Testis (tissue), 3 donors: ENCODE results near the gene STK40. TPM values are rescaled to one million over a fixed set of nuclear protein-coding genes. Genes with fewer than 3 reads are reported as not detected.
A peak's percentile ranks its signal among the peaks of the same experiment; 100 is the strongest.

Source experiments
- DNase-seq: peaks from one replicate; pipeline ENCODE4 v3.0.0-alpha.2; 2019
- H3K27ac ChIP-seq, 2 donors: fragments of 200-600 bp; sonication (generic); one replicate each; pipeline ENCODE4 v1.5.1; 2019
- H3K27me3 ChIP-seq: fragments of 200-600 bp; sonication (generic); one replicate; pipeline ENCODE4 v1.5.1; 2019
- H3K36me3 ChIP-seq: fragments of 200-600 bp; sonication (generic); one replicate; pipeline ENCODE4 v1.5.1; 2017; ENCODE audit warnings: low read depth; ENCODE audit errors: missing control alignments
- H3K4me1 ChIP-seq: fragments of 200-600 bp; sonication (generic); one replicate; pipeline ENCODE4 v1.5.1; 2019
- H3K4me3 ChIP-seq, 2 donors: fragments of 200-600 bp; sonication (generic); one replicate each; pipeline ENCODE4 v1.5.1; 2017 to 2019
- H3K9me3 ChIP-seq: fragments of 200-600 bp; sonication (generic); one replicate; pipeline ENCODE4 v1.5.1; 2017
- POLR2A ChIP-seq: fragments of 450-650 bp; IDR thresholded peaks from one replicate; pipeline ENCODE4 v1.6.1; 2017; ENCODE audit warnings: antibody characterized with exemption, mild to moderate bottlenecking, moderate library complexity
- WGBS, 2 donors: methylation state at CpG; one replicate each; pipeline ENCODE4 v1.1.5; 2018; 5-methylcytosine and 5-hydroxymethylcytosine counted together
- intact Hi-C: fragments of 100-400 bp; cut with DNase I; formaldehyde crosslinking; loops from one replicate; pipeline ENCODE4 v1.15.1; 2023; ENCODE audit warnings: low total_unique reads
- polyA plus RNA-seq: library from polyadenylated mRNA; stranded (reverse); fragments of 350-450 nt; fragmentation: Illumina TruSeq; extraction: RNeasy Lipid Tissue Mini Kit (QIAGEN cat#74804); gene quantifications from one replicate; pipeline ENCODE4 v1.2.3, GENCODE V29; 2014; ENCODE audit warnings: low read depth, low replicate concordance; ENCODE audit not compliant: insufficient read depth
- total RNA-seq, 2 donors: library from RNA; depleted of rRNA; stranded (reverse); fragments of >200 nt; gene quantifications; one replicate each; pipeline ENCODE4 v1.2.3, GENCODE V29; 2016
- TF ChIP-seq, protein P1 (sequence below), 3 experiments: fragments of 450-650 bp in 2 of 3; fragments of 200-600 bp in 1 of 3; sonication (generic) in 1 of 3; IDR thresholded peaks; one replicate each; pipeline ENCODE4 v1.5.1; 2016 to 2019; ENCODE audit warnings: antibody characterized with exemption in 3 of 3, mild to moderate bottlenecking in 2 of 3, moderate library complexity in 1 of 3

The STK40 gene
- total and polyA plus RNA-seq, 3 donors from 2014 or later = 126 to 159 (median 140) TPM

DNA sequence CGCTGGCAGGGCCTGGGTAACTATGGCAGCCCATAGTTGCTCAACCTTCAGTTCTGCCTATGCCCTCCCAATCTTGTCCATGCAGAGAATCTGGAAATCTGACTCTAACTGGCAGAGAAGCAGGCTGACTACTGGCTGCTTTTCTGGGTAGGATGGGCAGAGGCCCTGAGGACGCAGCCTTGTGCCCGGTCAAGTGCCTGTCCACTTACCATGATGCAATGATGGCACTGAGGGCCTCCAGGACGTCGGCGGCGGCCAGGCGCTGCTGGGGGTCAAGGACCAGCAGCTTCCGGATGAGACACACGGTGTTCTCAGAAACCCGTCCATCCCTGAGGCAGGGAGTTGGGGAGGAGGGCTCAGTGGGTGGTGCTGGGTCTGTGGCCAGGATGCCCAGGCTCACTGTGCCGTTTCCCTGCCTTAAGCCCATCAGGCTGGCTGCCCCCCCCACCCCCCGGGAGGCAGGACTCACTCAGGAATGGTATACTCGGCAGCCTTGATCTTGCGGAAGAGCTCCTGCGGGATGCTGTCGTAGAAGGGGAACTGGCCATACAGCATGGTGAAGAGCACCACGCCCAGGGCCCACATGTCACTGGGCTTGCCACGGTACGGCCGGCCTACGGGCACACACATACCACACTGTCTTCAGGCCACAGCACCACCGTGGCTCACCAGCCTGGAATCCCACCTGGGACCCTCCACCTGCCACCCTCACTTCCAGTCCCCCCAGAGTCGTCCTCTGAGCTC is 41.9 kb downstream of the STK40 start:
- Histone ChIP-seq H3K27me3 (no peaks in the 10 kb centered on the region), H3K9me3 (no peaks in the 10 kb centered on the region), H3K4me3 (no peak overlapping the region), H3K27ac (no peak overlapping the region), H3K36me3 (no peaks in the 10 kb centered on the region), H3K4me1 (peaks cover 22% of the 10 kb centered on the region)
- intact Hi-C loops = no loop called here
- WGBS, 2 donors = 83 to 90% methylated on average over 20 to 22 of the region's 24 CpGs
- TF ChIP-seq, protein P1, sequence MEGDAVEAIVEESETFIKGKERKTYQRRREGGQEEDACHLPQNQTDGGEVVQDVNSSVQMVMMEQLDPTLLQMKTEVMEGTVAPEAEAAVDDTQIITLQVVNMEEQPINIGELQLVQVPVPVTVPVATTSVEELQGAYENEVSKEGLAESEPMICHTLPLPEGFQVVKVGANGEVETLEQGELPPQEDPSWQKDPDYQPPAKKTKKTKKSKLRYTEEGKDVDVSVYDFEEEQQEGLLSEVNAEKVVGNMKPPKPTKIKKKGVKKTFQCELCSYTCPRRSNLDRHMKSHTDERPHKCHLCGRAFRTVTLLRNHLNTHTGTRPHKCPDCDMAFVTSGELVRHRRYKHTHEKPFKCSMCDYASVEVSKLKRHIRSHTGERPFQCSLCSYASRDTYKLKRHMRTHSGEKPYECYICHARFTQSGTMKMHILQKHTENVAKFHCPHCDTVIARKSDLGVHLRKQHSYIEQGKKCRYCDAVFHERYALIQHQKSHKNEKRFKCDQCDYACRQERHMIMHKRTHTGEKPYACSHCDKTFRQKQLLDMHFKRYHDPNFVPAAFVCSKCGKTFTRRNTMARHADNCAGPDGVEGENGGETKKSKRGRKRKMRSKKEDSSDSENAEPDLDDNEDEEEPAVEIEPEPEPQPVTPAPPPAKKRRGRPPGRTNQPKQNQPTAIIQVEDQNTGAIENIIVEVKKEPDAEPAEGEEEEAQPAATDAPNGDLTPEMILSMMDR (IDR thresholded peaks at IDR 0.05) = no peak
- no peak for TF ChIP-seq POLR2A
- no peak for DNase-seq

DNA sequence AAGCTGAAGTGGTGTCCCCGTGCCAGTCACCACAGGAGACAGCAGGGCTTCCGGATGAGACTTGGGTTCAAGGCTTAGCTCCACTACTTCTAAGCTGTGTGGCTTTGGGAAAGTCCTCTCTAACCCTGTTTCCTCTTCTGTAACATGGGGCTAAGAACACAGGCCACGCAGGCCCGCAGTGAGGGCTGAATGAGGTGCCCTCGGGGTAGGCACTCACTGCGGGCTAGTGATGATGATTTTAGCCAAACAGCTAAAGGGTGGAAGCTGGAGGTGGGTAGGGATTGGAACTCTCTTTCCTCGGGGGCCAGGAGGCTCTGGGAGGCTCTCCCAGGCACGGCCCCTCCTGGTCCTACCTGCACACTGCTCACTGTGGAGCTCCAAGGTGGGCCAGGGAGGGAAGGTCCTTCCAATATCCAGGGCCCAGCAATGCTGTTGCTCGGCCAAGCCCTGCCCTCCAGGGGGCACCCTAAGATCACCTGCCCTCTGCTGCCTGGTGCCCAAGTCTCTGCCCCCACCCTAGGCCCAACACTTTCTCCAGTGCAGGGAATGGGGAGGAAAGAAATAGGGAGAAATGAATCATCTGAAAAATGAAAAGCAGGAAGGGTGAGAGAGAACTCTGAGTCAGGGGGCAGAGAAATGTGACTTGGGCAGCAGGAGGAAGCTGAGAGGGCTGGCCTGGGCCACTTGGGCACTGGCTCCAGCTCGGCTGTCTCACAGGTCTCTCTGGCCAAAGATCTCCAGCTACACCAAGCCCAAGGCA is 43.1 kb downstream of the STK40 start:
- Histone ChIP-seq H3K27me3 (no peaks in the 10 kb centered on the region), H3K9me3 (no peaks in the 10 kb centered on the region), H3K4me3 (no peak overlapping the region), H3K4me1 (peaks cover 22% of the 10 kb centered on the region), H3K36me3 (no peaks in the 10 kb centered on the region), H3K27ac (peak overlapping the region; percentile 41 to 55)
- no peak for TF ChIP-seq POLR2A
- TF ChIP-seq, protein P1 (IDR thresholded peaks at IDR 0.05) = peak; percentile 20 to 46 (median 40)
- peak; percentile 66 for DNase-seq
- WGBS, 2 donors = 78 to 80% methylated on average over 9 to 10 of the region's 10 CpGs
- intact Hi-C loops = no loop called here

- peak; percentile 61 for DNase-seq
- no peaks in the 10 kb centered on the region for H3K27me3 ChIP-seq
- TF ChIP-seq, protein P1 (IDR thresholded peaks at IDR 0.05) = no peak
- TF ChIP-seq POLR2A = no peak
- no peaks in the 10 kb centered on the region for H3K9me3 ChIP-seq
- intact Hi-C loops = no loop called here
- H3K36me3 ChIP-seq = no peaks in the 10 kb centered on the region
- H3K4me1 ChIP-seq = peaks cover 22% of the 10 kb centered on the region
- 70 to 72% methylated on average over 19 to 34 of the region's 34 CpGs for WGBS, 2 donors
- peak overlapping the region; percentile 41 to 55 for H3K27ac ChIP-seq
- H3K4me3 ChIP-seq = no peak overlapping the region
These were observed 44.0 kb downstream of the STK40 start for GRCh38 chr1:36341626-36342320.

DNA sequence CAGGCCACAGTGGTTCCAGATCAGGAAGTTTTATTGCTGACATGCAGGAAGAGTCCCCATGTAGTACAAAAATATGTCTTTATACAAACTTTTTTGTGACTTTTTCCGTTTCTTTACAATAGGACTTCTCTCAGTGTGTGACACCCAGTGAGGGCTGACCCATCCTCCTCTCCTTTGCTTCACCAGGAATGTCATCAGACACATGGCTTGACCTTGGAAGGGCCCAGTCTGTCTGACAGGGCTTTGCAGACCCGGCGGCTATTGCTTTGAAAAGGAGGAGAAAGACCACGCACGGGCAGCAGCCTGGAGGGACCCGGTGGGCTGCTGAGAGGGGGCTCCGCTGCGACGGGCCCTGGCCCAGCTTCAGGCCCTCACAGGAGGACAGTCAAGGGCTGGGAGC is 46.1 kb downstream of the STK40 start:
- Histone ChIP-seq H3K27ac (peak overlapping the region in 1 of 2 donors; percentile 1), H3K36me3 (no peaks in the 10 kb centered on the region), H3K27me3 (no peaks in the 10 kb centered on the region), H3K4me3 (no peak overlapping the region), H3K4me1 (peaks cover 22% of the 10 kb centered on the region), H3K9me3 (no peaks in the 10 kb centered on the region)
- intact Hi-C loops = no loop called here
- peak; percentile 41 for DNase-seq
- WGBS, 2 donors = 61 to 85% methylated on average over 9 of the region's 9 CpGs
- TF ChIP-seq POLR2A = no peak
- TF ChIP-seq, protein P1 (IDR thresholded peaks at IDR 0.05) = no peak
